ENCODE results near the gene NET1. TPM values are rescaled to one million over a fixed set of nuclear protein-coding genes. Genes with fewer than 3 reads are reported as not detected.
"Not testable (repeated sequence)": the region's sequence is repeated elsewhere in the genome, so short reads cannot be mapped to it uniquely, and the experiment has no call there.

The NET1 gene
- polyA plus RNA-seq, 1 donor: 139 TPM

DNA sequence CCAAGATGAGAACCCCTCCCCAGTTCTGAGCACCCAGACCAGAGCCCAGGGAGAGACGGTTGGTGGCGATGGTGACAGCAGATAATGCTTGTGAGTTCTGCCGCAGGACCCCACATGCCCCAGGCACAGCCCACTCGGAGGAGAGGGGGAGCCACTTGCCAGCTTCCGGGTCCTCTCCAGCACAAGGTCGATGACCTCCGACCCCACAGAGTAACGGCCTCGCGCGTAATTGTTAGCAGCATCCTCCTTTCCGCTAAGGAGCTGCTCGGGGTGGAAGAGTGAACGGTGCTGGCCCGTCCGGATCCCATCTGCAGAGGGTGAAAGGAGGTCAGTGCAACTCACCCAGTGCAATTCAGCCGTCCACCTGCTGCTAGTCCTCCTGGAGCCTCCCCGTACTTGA lies 17.2 kb upstream of the NET1 start:
- no peak for DNase-seq

DNA sequence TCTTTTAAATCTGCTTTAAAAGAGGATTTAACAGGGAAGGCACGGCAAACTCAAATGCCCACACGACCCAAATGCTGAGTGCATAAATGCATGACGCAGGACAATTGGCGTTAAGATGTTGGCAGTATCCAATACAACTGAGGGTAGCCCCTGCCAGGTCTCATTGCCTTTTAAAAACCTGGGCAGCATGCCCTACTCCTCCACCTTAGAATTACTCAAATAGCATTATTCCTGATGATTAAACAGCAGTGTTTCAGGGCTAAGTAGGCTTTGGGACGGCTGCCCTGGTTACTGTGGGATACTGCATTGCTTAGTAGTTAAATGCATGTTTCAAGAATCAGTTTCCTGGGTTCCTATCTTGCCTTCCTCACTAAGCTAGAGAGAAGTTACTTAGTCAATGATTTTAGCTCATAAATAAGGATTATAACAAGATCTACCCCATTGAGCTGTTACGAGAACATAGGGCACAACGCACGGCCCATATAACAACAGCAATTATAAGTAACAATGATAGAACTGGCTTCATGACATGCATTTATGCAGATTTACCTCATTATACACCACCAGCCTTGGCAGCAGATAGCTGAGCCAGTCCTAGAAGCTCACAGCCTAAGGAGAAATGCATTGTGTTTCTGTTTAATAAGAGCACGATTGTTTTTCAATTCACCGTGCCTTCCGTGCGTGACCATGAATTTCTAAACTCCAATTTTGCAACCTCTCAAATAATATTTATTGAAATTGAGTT lies 15.6 kb upstream of the NET1 start:
- DNase-seq: no peak

- DNase-seq: no peak
These were observed 13.0 kb upstream of the NET1 start for GRCh38 chr10:5399332-5399731.

- no peak for DNase-seq
These were observed 11.7 kb upstream of the NET1 start for GRCh38 chr10:5400468-5401240.

DNA sequence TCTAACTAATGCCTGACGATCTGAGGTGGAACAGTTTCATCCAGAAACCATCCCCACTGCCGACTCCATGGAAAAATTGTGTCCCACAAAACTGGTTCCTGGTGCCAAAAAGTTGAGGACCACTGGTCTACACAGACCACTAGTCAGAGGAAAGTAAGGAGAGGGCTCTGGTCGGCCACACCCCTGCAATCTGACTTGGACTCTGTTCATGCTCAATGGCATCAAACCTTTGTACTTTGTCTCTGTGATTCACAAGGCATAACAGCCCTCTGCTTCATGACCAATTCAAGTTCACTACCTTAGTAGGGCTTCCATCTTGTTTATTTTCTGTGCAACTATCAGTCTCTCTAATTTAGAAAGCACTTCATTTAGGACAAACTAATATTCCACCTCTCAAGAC lies 9.6 kb upstream of the NET1 start:
- no peak for DNase-seq

- no peak for DNase-seq
These were observed 7.9 kb upstream of the NET1 start, which contains the start of gene TUBAL3 for GRCh38 chr10:5404208-5405041. Gene TUBAL3, minus strand, starts transcription at chr10:5404828. Its CDS starts 36 bp downstream, at chr10:5404792.

DNA sequence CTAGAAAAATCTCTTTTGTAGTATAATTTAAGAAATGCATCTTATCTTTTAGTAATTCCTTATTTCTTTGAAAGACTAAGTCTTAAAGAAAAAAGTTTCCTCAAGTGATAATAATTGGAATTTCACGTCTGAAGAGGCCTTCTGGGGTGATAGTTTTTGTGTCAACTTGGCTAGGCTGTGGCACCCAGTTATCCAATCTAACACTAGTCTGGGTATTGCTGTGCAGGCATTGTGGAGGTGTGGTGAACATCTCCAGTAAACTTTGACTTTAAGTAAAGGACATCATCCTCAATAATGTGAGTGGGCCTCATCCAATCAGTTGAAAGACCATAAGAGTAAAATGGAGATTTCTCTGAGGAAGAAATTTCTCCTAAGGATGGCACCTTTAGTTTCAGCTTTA lies 5.4 kb upstream of the NET1 start:
- no peak for DNase-seq

DNA sequence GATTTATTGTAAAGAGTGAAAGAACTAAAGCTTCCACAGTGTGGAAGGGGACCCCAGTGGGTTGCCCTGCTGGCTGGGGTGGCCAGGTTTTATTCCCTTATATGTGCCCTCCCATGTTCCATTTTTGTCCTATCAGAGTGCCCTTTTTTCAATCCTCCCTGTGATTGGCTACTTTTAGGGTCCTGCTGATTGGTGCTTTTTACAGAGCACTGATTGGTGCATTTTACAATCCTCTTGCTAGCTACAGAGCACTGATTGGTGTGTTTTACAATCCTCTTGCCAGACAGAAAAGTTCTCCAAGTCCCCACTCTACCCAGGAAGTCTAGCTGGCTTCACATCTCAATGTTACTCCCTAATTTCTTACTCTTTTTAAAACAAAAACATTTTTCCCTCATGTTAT lies 1.6 kb upstream of the NET1 start:
- DNase-seq: not testable (repeated sequence)

- no peak for DNase-seq
These were observed 448 bp upstream of the NET1 start for GRCh38 chr10:5411941-5412276.

DNA sequence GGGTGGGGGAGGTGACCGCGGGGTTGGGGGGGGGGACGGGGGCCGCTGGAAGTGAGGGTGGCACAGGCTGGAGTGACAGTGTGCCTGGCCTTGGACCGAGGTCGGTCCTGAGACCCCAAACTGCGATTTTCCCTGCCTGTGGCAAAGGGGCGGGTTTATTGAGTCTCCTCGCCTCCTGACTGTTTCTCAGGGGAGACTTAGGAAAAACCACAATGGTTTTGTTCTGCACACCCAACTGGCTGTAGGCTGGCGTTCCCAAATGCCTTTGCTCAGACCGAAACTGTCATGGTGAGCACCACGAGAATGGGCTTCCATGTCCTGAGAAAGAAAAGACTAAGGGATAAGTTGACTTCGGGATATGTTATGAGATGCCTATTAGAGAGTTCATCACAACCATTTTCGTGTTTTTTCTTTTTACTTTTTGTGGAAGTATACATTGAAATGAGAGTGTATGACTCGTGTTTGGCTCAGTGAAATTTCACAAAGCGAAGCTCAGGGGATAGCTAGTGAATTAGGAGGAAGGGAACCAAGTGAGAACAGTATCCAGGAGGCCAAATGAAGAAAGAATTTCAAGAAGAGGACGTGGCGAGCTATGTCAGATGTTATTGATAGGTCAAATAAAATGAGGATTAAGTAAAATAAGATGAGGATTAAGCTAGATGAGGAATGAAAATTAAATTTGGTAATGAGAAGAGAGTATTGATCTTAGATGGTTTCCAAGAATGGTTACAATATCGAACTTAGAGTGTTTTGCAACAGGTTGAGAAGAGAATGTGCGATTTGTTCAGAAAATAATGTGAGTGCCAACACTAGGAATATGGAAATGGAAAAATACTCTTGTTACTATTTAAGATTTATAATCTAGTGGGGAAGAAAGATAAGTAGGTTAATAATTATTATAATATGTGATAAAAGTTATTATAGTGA lies 918 bp downstream of the NET1 start:
- no peak for DNase-seq

- DNase-seq: no peak
These were observed 4.6 kb downstream of the NET1 start for GRCh38 chr10:5416981-5417380.

DNA sequence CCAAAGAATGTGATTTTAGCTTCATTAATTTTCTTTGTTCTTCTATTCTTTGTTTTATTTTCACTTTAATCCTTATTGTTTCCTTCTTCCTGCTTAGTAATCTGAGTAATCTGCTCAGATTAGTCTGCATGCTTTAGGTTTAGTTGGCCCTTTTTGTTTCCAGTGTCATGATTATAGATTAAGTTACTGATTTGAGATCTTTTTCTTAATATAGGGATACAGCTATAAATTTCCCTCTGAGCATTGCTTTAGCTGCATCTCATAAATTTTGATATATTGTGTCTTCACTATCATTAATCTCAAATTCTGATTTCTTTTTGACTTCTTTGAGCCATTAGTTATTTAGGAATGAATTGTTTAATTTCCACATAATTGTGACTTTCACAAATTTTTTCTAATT lies 6.2 kb downstream of the NET1 start:
- DNase-seq: no peak

- no peak for DNase-seq
These were observed 7.2 kb downstream of the NET1 start for GRCh38 chr10:5419466-5420094.

- DNase-seq: no peak
These were observed 11.4 kb downstream of the NET1 start for GRCh38 chr10:5423771-5424170.

DNA sequence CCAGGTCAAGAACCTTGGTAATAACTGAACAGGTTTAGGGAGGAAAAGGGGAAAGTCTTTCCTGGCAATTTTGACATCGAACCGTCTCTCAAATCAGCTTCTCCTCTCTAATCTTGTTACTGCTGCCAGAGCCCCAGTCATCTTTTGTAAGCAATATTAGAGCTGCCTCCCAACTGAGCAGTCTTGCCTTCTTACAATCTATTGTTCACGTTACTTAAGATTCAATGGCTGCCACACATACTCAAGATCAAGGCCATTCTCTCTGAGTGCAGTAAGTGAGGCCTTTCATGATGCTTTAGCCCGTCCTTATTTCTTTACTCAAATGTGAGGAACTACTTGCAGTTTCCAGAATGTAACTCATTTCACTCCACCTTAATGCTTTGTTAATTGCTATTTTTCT lies 12.4 kb downstream of the NET1 start:
- DNase-seq: no peak

GRCh38 chr10:5428133-5428532 lies 15.8 kb downstream of the NET1 start:
- DNase-seq: no peak

DNA sequence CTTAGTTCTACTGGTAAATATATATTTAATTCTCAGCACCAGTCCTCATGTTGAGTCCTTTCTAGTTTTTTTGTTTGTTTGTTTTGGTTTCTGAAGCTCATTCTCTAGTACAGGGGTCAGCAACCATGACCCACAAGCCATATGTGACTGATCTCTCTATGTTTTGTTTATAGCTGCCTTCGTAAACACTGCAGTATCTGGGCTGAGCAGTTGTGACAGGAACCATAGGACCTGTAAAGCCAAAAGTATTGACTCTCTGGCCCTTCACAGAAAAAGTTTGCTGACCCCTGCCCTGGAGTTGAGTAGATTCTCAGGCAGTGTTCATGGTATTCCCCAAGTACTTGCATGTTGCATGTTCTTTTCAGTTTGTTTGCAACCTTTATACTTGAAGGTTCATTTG lies 20.8 kb downstream of the NET1 start:
- no peak for DNase-seq

DNA sequence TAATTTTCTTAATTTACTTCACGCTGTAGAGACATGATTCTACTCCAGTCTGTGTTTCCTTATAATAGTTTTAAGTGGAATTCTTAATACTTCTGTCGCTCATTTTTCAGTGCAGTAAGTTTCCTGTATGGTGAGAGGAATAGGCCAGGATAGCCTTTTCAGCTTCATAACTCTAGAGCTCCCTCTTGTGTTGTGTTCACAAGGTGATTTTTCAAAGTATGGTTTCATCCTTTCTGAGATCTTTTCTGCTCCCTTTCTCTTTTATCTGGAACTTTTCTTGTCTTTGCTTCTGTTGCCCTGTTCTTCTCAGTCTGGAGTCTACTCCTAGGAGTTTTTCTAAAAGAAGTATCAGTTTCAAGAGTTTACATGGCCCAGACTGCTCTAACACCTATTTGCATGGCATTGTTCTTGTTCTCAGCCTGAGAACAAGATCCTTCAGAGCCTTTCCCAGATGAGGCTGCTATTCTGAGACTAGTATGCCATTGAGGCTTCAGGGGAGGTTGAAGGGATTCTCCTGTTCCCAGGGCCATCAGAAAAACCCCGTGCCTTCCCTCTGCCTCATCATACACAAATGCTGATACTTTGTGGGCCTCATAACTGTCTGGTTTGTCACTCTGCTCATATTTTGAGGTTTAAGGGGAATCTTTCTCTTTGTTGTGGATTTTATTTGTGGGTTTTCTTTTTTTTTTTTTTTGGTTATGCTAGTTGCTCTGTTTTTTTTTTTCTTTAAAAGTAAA lies 21.8 kb downstream of the NET1 start:
- DNase-seq: no peak

DNA sequence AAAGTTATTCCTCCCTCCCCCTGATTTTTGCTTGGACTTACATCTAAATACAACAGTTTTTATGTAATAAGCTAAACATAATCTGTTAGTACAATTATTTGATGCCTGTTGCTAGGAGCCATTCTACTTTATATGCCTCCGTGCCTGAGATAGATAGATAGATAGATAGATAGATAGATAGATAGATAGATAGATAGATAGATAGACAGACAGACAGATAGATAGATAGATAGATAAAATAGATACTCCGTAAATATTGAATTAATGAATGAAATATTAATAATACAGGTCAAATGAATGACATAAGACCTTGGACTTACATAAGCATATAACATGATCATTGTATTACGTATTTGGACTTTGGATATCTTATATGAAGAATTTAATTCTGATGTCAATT lies 23.0 kb downstream of the NET1 start:
- no peak for DNase-seq

- DNase-seq: no peak
These were observed 27.8 kb downstream of the NET1 start for GRCh38 chr10:5440206-5440605.

- no peak for DNase-seq
These were observed 28.7 kb downstream of the NET1 start for GRCh38 chr10:5441106-5441505.
